ENCODE data around the gene MED16.

DNA sequence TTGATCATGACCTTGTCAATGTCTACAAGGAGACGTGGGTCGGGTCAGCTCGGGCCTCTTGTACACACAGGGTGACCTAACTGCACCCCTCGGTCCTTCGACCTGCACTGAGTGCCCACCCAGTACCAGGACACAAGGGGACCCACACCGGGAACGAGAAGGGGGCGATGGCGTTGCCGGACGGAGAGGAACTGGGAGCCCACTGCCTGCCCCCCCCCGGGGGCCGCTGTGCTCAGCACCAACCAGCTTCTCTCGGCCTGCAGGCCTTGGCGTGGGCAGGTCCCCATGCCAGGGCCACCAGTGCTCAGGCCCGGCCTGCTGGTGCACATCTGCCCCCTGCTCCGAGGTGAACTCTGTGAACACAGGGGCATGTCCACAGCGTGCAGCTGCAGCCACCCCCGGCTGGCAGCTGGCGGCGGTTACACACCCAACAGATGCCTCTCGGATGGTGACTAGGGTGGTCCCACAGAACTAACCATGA, 19.4 kb downstream of the MED16 start:
- TF ChIP-seq CTCF (IDR thresholded peaks at IDR 0.05) (no peak), EP300 (IDR thresholded peaks at IDR 0.05) (no peak), POLR2A (IDR thresholded peaks at IDR 0.05) (no peak)

Data from suprapubic skin (tissue), 3 donors.